GM10248 (cell line): ENCODE data around the gene MIOS.

Experiments
- CTCF ChIA-PET: fragments of 300-600 bp; sonication (Branson Sonifier 250); formaldehyde crosslinking; extraction: SDS; loops from one replicate; lab custom pipeline; 2021; ENCODE audit warnings: antibody characterized with exemption; lab: Yijun Ruan, JAX
- POLR2A ChIA-PET: fragments of 350-650 bp; sonication (Branson Sonifier 250); formaldehyde crosslinking; extraction: SDS; loops from one replicate; lab custom pipeline; 2020; ENCODE audit warnings: antibody characterized with exemption; lab: Yijun Ruan, JAX
- DNase-seq: peaks from one replicate; pipeline ENCODE4 v3.0.0; 2012; ENCODE audit errors: extremely low spot score
- CTCF ChIP-seq: IDR thresholded peaks from 2 replicates; pipeline ENCODE4 v1.5.1; 2012; ENCODE audit warnings: mild to moderate bottlenecking, low read depth; ENCODE audit errors: extremely low read depth, missing control alignments, control extremely low read depth

MIOS gene

DNA sequence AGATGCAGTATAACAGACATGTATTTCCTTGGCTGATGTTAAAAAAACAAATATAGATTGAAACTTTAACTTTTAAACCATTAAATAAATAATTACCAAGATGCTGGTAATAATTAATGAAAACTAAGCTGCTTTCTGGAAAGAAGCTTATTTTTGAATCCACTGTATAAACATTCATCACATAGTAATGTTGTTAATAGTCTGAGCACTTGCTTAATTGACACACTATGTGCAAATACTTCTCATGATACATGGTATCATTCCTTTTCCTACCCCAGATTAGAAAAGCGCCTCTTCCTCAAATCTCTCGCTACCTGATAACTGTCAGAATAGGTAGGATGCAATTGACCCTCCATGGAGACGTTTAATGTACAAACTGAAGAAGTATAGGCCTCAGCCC lies 16.0 kb upstream of the MIOS start:
- ChIA-PET POLR2A (no interaction called here), CTCF (interaction anchor here (1.2 to 3.3 kb wide), 3 partner anchors 9 to 14 kb away, joined by 3 to 13 read pairs (median 5); no protein-coding TSS in a partner anchor)
- no peak for TF ChIP-seq CTCF
- no peak for DNase-seq

DNA sequence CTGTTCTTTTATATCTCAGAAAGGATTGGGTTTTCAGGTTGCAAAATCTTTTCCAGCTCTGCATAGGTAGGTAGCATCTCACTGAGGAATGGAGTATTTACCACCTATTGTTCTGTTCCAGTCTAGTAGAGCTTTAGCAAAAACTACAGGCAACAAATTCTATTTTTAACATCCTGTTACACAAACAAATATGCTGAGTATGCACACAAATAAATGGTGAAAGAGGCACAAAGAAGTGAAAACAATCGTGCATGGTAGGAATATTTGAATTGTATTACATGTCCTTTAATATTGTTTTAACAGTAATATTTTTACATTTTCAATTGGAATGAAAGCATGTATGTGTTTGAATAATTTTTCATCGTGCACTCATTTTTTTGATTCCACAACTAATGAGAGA lies 14.5 kb upstream of the MIOS start:
- DNase-seq: no peak
- CTCF ChIA-PET: interaction anchor here (1.4 to 3.3 kb wide), 2 partner anchors 10 to 13 kb away, joined by 5 to 13 read pairs; no protein-coding TSS in a partner anchor

DNA sequence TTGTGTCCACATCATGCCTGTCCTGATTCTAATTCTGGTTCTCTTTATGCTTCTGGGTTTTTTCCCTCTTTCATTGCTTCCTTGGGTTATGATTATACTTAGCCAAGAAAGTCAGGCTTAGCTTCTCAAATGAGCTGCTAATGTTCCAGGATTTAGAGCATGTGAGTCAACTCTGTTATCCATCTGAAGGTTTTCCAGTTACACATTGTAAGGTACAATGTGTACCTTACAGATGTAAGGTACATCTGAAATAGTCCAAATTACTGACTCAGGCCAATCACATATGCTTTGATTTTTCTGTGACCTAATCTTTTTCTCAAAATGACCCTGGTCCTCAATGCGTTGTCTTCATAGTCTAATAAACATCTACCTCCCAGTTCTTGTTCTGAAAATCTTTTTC lies 13.3 kb upstream of the MIOS start:
- no peak for DNase-seq
- ChIA-PET CTCF (no interaction called here), POLR2A (no interaction called here)
- no peak for TF ChIP-seq CTCF

More for the DNA sequence above, 14.5 kb upstream of the MIOS start:
- POLR2A ChIA-PET: no interaction called here
- TF ChIP-seq CTCF: no peak

GRCh38 chr7:7554021-7554432 lies 12.7 kb upstream of the MIOS start:
- ChIA-PET POLR2A (no interaction called here), CTCF (no interaction called here)
- no peak for TF ChIP-seq CTCF
- no peak for DNase-seq

DNA sequence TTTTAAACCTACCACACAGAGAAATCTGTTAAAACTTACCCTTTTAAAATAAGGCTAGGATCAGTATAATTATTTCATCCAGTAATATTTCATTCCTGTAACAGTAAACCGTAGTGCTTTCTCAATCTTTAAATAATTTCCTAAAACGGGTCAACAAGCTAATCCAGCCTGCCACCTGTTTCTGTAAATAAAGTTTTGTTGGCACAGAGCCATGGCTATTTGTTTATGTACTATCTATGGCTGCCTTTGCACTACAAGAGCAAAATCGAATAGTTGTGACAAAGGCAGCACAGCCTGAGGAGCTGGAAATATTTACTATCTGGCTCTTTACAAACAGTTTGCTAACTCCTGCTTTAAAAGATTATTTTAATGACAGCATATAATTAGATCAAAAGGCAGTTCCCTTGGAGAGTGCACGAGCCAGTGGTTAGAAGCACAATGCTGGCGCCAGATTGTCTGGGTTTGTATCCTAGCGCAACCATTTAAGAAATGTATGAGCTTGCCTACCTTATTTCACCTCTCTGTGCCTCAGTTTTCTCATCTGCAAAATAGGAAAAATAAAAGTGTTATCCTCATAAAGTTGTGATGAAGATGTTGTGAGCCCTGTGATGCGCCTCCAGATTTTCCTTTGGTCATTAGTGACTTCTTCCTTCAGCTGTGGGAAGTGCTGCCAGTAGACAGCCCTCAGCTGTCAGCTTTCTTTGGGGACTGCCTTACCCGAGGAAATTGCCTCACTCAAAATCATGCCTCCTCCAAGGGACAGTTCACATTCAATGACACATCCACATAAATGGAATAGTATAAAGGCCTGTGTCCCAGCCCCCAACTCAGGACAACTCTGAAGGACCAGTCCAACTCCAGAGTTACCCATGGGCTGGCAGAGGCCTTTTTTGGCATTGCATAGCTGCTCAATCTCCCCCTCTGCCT lies 11.8 kb upstream of the MIOS start:
- TF ChIP-seq CTCF: no peak
- ChIA-PET POLR2A (no interaction called here), CTCF (interaction anchor here (1.6 kb wide), 1 partner anchor 452 kb away, joined by 4 read pairs; no protein-coding TSS in a partner anchor)
- no peak for DNase-seq

DNA sequence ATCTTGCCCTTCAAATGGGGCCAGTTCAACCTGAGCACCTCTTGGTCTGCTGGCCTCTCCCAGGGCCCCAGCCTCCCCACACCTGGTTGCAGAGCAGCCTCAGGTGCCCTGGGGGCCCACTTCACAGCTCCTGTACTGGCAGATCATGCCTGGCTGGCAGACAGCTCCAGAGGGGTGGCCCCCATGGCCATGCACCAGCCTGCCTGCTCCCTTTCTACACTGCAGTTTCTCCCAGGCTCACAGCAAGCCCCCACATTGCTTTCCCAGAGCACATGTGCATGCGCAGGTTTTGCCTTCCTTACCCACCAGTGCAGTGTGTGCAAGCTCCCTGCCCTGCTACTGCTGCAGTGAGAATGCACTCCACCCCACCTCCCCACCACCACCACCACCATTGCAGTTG lies 9.8 kb upstream of the MIOS start:
- TF ChIP-seq CTCF: no peak
- ChIA-PET POLR2A (no interaction called here), CTCF (no interaction called here)
- DNase-seq: no peak
